OCI-LY7 (cell line): ENCODE measurements around the gene LPP. TPM values are rescaled to one million over a fixed set of nuclear protein-coding genes. Genes with fewer than 3 reads are reported as not detected.
A peak's percentile ranks its signal among the peaks of the same experiment; 100 is the strongest.

Experiments used
- BruUV-seq: library from RNA; stranded (reverse); fragments of 400-500 nt; replicated peaks from 2 replicates; lab custom pipeline; 2021; lab: Mats Ljungman, UMichigan
- CTCF ChIA-PET: fragments of 300-600 bp; sonication (Branson Sonifier 250); formaldehyde crosslinking; loops from one replicate; lab custom pipeline; 2022; ENCODE audit warnings: antibody characterized with exemption; ENCODE audit not compliant: unreplicated experiment; lab: Charles Lee
- POLR2A ChIA-PET: fragments of 300-600 bp; sonication (Branson Sonifier 250); formaldehyde crosslinking; loops from one replicate; lab custom pipeline; 2022; ENCODE audit warnings: antibody characterized with exemption; lab: Charles Lee
- DNase-seq: peaks from one replicate; pipeline ENCODE4 v3.0.0-alpha.2; 2015; ENCODE audit warnings: low spot score
- H2AFZ ChIP-seq: fragments of 200-600 bp; sonication (generic), shearing (Covaris generic); 2 replicates; pipeline ENCODE4 v1.6.1; 2014; ENCODE audit warnings: mild to moderate bottlenecking, antibody characterized with exemption, low read length, moderate library complexity
- H3K27ac ChIP-seq: fragments of 200-600 bp; sonication (generic); 2 replicates; pipeline ENCODE4 v1.5.1; 2014; ENCODE audit warnings: mixed run types, low read depth, mild to moderate bottlenecking, moderate library complexity, low read length, inconsistent platforms; ENCODE audit not compliant: poor library complexity, severe bottlenecking
- H3K36me3 ChIP-seq: fragments of 200-600 bp; sonication (generic); 2 replicates; pipeline ENCODE4 v1.6.1; 2014; ENCODE audit warnings: mild to moderate bottlenecking, antibody characterized with exemption, low read length, moderate library complexity, mixed read lengths; ENCODE audit not compliant: insufficient read depth
- H3K4me1 ChIP-seq: fragments of 200-600 bp; sonication (generic); 2 replicates; pipeline ENCODE4 v1.5.1; 2014; ENCODE audit warnings: mild to moderate bottlenecking, low read length; ENCODE audit not compliant: insufficient read depth, poor library complexity, severe bottlenecking
- H3K4me2 ChIP-seq: fragments of 200-600 bp; sonication (generic); 2 replicates; pipeline ENCODE4 v1.6.1; 2014; ENCODE audit warnings: mild to moderate bottlenecking, low read length
- H3K4me3 ChIP-seq: fragments of 200-600 bp; sonication (generic); 2 replicates; pipeline ENCODE4 v1.5.1; 2014; ENCODE audit warnings: mild to moderate bottlenecking, low read depth, low read length; ENCODE audit not compliant: poor library complexity, severe bottlenecking
- H3K79me2 ChIP-seq: fragments of 200-600 bp; sonication (generic); 2 replicates; pipeline ENCODE4 v1.6.1; 2016; ENCODE audit warnings: low read depth, mild to moderate bottlenecking, low read length, moderate library complexity, mixed read lengths; ENCODE audit not compliant: insufficient read depth
- H3K9me2 ChIP-seq: fragments of 200-600 bp; sonication (generic); 2 replicates; pipeline ENCODE4 v1.6.1; 2016; ENCODE audit warnings: mild to moderate bottlenecking, low read length, mixed read lengths; ENCODE audit not compliant: insufficient read depth
- H3K9me3 ChIP-seq: fragments of 200-600 bp; sonication (generic); 2 replicates; pipeline ENCODE4 v1.6.1; 2014; ENCODE audit warnings: mild to moderate bottlenecking, mixed run types, low read length, mixed read lengths
- H4K20me1 ChIP-seq: fragments of 200-600 bp; sonication (generic); 2 replicates; pipeline ENCODE4 v1.6.1; 2014; ENCODE audit warnings: mild to moderate bottlenecking, antibody characterized with exemption, low read length, moderate library complexity, mixed read lengths; ENCODE audit not compliant: insufficient read depth
- EZH2phosphoT487 ChIP-seq: fragments of 200-600 bp; sonication (generic); IDR thresholded peaks from 2 replicates; pipeline ENCODE4 v1.6.1; 2018; ENCODE audit warnings: low read depth, borderline replicate concordance, mild to moderate bottlenecking, mixed run types, antibody characterized with exemption, low read length, moderate library complexity, mixed read lengths
- intact Hi-C: fragments of 100-400 bp; cut with micrococcal nuclease; formaldehyde crosslinking; loops from one replicate; pipeline ENCODE4 v1.10.0; 2022; ENCODE audit not compliant: unreplicated experiment
- total RNA-seq, 2 experiments: library from RNA; depleted of rRNA in 1 of 2; stranded (reverse); fragments of >200 nt in 1 of 2; shearing (Covaris generic) in 1 of 2; gene quantifications; 2 replicates each; pipeline ENCODE4 v1.2.3, GENCODE V29; 2014 to 2022
- TF ChIP-seq, protein P1 (sequence below): fragments of 200-600 bp; sonication (generic); conservative IDR thresholded peaks from 2 replicates; pipeline ENCODE4 v1.5.1; 2014; ENCODE audit warnings: mild to moderate bottlenecking, antibody characterized with exemption, low read length, moderate library complexity, mixed read lengths

The LPP gene
- total RNA-seq, 2 experiments from 2014 or later: 10.9 to 119 TPM

DNA sequence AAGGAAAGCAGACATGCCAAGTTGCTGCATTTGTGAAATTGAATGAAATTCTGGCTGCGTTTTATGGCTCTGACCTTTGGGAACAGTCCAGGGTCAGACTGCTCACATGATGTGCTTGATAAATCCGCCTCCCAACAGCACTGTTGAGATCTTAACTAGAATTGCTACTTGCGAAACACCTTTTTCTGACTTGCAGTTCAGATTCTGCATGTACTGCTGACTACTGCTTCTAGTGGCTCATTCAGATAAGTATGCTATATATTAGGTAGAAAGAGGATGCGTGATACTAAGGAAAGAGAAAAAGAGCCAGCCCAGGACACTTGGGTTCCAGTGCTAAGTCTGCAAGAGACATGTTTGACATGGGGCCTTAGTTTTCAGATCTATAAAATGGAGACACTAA, 129.4 kb downstream of the LPP start:
- Histone ChIP-seq H3K9me2 (no peaks in the 10 kb centered on the region), H3K4me3 (no peak overlapping the region), H3K27ac (no peak overlapping the region), H3K36me3 (no peaks in the 10 kb centered on the region), H3K79me2 (no peaks in the 10 kb centered on the region), H3K9me3 (no peaks in the 10 kb centered on the region), H3K4me2 (no peak overlapping the region), H2AFZ (no peak overlapping the region), H3K4me1 (peaks cover 48% of the 10 kb centered on the region), H4K20me1 (no peaks in the 10 kb centered on the region)
- TF ChIP-seq, protein P1, sequence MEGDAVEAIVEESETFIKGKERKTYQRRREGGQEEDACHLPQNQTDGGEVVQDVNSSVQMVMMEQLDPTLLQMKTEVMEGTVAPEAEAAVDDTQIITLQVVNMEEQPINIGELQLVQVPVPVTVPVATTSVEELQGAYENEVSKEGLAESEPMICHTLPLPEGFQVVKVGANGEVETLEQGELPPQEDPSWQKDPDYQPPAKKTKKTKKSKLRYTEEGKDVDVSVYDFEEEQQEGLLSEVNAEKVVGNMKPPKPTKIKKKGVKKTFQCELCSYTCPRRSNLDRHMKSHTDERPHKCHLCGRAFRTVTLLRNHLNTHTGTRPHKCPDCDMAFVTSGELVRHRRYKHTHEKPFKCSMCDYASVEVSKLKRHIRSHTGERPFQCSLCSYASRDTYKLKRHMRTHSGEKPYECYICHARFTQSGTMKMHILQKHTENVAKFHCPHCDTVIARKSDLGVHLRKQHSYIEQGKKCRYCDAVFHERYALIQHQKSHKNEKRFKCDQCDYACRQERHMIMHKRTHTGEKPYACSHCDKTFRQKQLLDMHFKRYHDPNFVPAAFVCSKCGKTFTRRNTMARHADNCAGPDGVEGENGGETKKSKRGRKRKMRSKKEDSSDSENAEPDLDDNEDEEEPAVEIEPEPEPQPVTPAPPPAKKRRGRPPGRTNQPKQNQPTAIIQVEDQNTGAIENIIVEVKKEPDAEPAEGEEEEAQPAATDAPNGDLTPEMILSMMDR: peak; percentile 42
- TF ChIP-seq EZH2phosphoT487: no peak
- CTCF ChIA-PET: interaction anchor here (0.6 kb wide), 1 partner anchor 545 kb away, joined by 3 read pairs; no protein-coding TSS in a partner anchor
- DNase-seq: peak; percentile 18
- no TSS peak for BruUV-seq
- POLR2A ChIA-PET: interaction anchor here (0.9 to 3.3 kb wide), 6 partner anchors 9 to 118 kb away, joined by 3 to 19 read pairs (median 4); no protein-coding TSS in a partner anchor
- intact Hi-C loops: no loop called here

DNA sequence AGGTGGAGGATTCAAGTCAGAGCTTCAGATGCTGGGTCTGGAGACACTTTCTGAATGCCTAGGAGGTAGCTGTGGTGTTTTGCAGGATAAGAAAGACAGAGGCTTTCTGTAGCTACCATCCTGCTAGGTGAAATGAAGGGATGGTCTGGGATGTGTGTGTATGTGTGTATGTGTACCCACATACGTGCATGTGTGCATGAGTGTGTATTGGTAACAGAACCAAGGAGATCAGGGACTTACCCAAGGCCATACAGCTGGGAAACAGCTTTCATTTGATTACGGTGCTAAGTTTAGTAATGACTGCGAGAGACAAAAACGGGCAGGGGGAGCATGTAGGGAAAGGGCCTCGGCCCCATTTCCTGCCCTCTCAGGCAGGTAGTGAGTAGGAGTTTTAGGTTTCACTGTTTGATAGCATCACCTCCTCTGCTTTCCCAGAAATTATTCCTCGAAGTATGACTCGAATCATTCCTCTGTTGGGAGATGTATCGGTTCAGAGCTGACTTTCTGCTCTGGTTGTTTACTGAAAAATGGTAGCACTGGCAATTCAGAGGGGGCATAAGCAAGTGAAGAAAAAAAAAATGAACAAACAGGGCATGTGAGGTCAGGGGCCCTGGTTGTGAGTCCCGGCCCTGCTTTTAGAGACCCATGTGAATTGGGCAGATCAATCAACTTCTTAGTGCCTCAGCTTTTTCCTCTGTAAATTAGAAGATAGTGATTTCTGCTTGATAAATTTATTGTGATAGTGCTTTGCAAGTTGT, 130.7 kb downstream of the LPP start:
- no peak overlapping the region for H3K4me3 ChIP-seq
- no peaks in the 10 kb centered on the region for H3K79me2 ChIP-seq
- ChIA-PET CTCF (no interaction called here), POLR2A (interaction anchor here (0.6 to 3.3 kb wide), 10 partner anchors 10 to 100 kb away, joined by 3 to 19 read pairs (median 4); no protein-coding TSS in a partner anchor)
- H3K4me2 ChIP-seq: peak overlapping the region; percentile 46
- intact Hi-C loops: no loop called here
- H3K4me1 ChIP-seq: peaks cover 41% of the 10 kb centered on the region
- 0 out of 2 replicates have a peak overlapping the region, but pooled peaks have one; percentile 5 for H2AFZ ChIP-seq
- H4K20me1 ChIP-seq: no peaks in the 10 kb centered on the region
- TF ChIP-seq, protein P1: no peak
- TF ChIP-seq EZH2phosphoT487: no peak
- H3K9me2 ChIP-seq: no peaks in the 10 kb centered on the region
- H3K9me3 ChIP-seq: no peaks in the 10 kb centered on the region
- H3K27ac ChIP-seq: no peak overlapping the region
- no peaks in the 10 kb centered on the region for H3K36me3 ChIP-seq
- no TSS peak for BruUV-seq
- DNase-seq: peak; percentile 33
